Sigmoid colon (tissue), 7 donors: ENCODE results near the gene CACNA1D. TPM values are rescaled to one million over a fixed set of nuclear protein-coding genes. Genes with fewer than 3 reads are reported as not detected.

Experiments used
- DNase-seq: peaks from one replicate; pipeline ENCODE4 v3.0.0-alpha.2; 2019
- H3K27ac ChIP-seq, 4 donors: fragments of 200-600 bp; sonication (generic); one replicate each; pipeline ENCODE4 v1.5.1; 2016 to 2019; ENCODE audit warnings: mild to moderate bottlenecking in 1 of 4
- H3K27me3 ChIP-seq, 3 donors: fragments of 200-600 bp; sonication (generic); one replicate each; pipeline ENCODE4 v1.5.1; 2019; ENCODE audit warnings: mild to moderate bottlenecking in 1 of 3
- H3K36me3 ChIP-seq, 4 donors: fragments of 200-600 bp; sonication (generic); one replicate each; pipeline ENCODE4 v1.5.1; 2016 to 2019
- H3K4me1 ChIP-seq, 4 donors: fragments of 200-600 bp; sonication (generic); one replicate each; pipeline ENCODE4 v1.5.1; 2017 to 2019
- H3K4me3 ChIP-seq, 4 donors: fragments of 200-600 bp; sonication (generic); one replicate each; pipeline ENCODE4 v1.5.1; 2017 to 2019; ENCODE audit warnings: mild to moderate bottlenecking in 2 of 4, moderate library complexity in 1 of 4
- H3K9me3 ChIP-seq, 4 donors: fragments of 200-600 bp in 3 of 4; sonication (generic) in 3 of 4; one replicate each; pipeline versions ENCODE4 v1.5.1 to v1.6.1; 2013 to 2019
- CTCF ChIP-seq, 4 experiments: fragments of 450-650 bp in 3 of 4; fragments of 200-600 bp in 1 of 4; IDR thresholded peaks; one replicate each; pipeline ENCODE4 v1.5.1; 2016 to 2019; ENCODE audit warnings: antibody characterized with exemption in 4 of 4, mild to moderate bottlenecking in 3 of 4, moderate library complexity in 2 of 4
- EP300 ChIP-seq, 4 donors: sonication (generic); formaldehyde crosslinking; IDR thresholded peaks; one replicate each; pipeline ENCODE4 v1.6.1; 2017; ENCODE audit warnings: antibody characterized with exemption in 4 of 4
- POLR2A ChIP-seq, 2 donors: fragments of 450-650 bp; IDR thresholded peaks; one replicate each; pipeline ENCODE4 v1.6.1; 2016; ENCODE audit warnings: antibody characterized with exemption in 2 of 2, mild to moderate bottlenecking in 2 of 2, moderate library complexity in 2 of 2
- POLR2AphosphoS5 ChIP-seq, 4 donors: sonication (generic); formaldehyde crosslinking; IDR thresholded peaks; one replicate each; pipeline ENCODE4 v1.6.1; 2017; ENCODE audit warnings: antibody characterized with exemption in 4 of 4
- WGBS, 2 donors: extraction: QIAGEN DNeasy Blood & Tissue Kit; methylation state at CpG; one replicate each; pipeline ENCODE4 v1.1.7; 2013; 5-methylcytosine and 5-hydroxymethylcytosine counted together
- intact Hi-C: fragments of 100-400 bp; cut with DNase I; formaldehyde crosslinking; loops from one replicate; pipeline ENCODE4 v1.15.1; 2023
- polyA plus RNA-seq, 3 donors: library from polyadenylated mRNA; stranded (reverse); fragments of 200-250 nt; gene quantifications; one replicate each; pipeline ENCODE4 v1.2.3, GENCODE V29; 2013
- total RNA-seq, 4 donors: library from RNA; depleted of rRNA; stranded (reverse); fragments of >200 nt; gene quantifications; one replicate each; pipeline ENCODE4 v1.1.0, GENCODE V29; 2016
- donor health status: healthy with polysubstance abuse.
- donor health status: Bipolar disorder and iron deficiency.
- donor health status: healthy.

The CACNA1D gene
- total and polyA plus RNA-seq, 7 donors = 1.2 to 9.7 (median 4.8) TPM

DNA sequence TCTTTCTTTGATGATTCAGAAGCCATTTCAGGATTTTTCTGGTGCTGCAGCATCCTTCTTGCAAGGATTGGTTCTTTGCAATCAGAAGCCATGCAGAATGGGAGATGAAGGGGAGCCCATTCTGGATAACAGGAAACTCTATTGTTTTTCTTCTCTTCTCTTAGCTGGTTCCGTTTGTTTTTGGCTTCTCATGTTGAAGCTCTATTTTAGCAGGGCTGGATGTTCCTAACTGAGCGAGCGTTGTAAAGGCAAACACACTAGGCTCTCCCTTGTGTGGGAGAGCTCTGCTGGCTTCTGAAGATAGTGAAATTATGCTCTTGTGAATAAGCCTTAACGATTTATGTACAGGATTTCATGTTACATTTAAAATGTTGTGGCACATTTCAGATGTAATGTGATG lies 8.3 kb downstream of the CACNA1D start:
- no peak for DNase-seq
- no peaks in the 10 kb centered on the region for H3K9me3 ChIP-seq
- H3K4me1 ChIP-seq = peaks cover 0 to 23% (median 17%) of the 10 kb centered on the region in 4 donors
- H3K36me3 ChIP-seq = no peaks in the 10 kb centered on the region
- no peak overlapping the region for H3K27ac ChIP-seq
- WGBS, 2 donors = 85% methylated on average over 4 of the region's 4 CpGs
- intact Hi-C loops = loop anchor here (5.0 kb wide), 1 partner anchor 50 kb away; no protein-coding TSS in a partner anchor
- no peaks in the 10 kb centered on the region for H3K27me3 ChIP-seq
- no peak overlapping the region for H3K4me3 ChIP-seq
- TF ChIP-seq EP300 (IDR thresholded peaks at IDR 0.05) (no peak), POLR2AphosphoS5 (IDR thresholded peaks at IDR 0.05) (no peak), POLR2A (IDR thresholded peaks at IDR 0.05) (no peak), CTCF (IDR thresholded peaks at IDR 0.05) (no peak)

- intact Hi-C loops = loop anchor here (5.0 kb wide), 1 partner anchor 49 kb away; no protein-coding TSS in a partner anchor
- Histone ChIP-seq H3K4me1 (peaks cover 0 to 19% (median 13%) of the 10 kb centered on the region in 4 donors), H3K27me3 (no peaks in the 10 kb centered on the region), H3K36me3 (no peaks in the 10 kb centered on the region), H3K27ac (no peak overlapping the region), H3K9me3 (no peaks in the 10 kb centered on the region), H3K4me3 (no peak overlapping the region)
- DNase-seq = no peak
- 70 to 91% methylated on average over 5 of the region's 5 CpGs for WGBS, 2 donors
- no peak for TF ChIP-seq EP300 (IDR thresholded peaks at IDR 0.05)
- TF ChIP-seq CTCF (IDR thresholded peaks at IDR 0.05) = no peak
- TF ChIP-seq POLR2AphosphoS5 (IDR thresholded peaks at IDR 0.05) = no peak
- no peak for TF ChIP-seq POLR2A (IDR thresholded peaks at IDR 0.05)
These were observed 8.8 kb downstream of the CACNA1D start for GRCh38 chr3:53503195-53503594.

- 80 to 82% methylated on average over 4 of the region's 4 CpGs for WGBS, 2 donors
- no peaks in the 10 kb centered on the region for H3K9me3 ChIP-seq
These were observed 11.8 kb downstream of the CACNA1D start for GRCh38 chr3:53506110-53506762.

DNA sequence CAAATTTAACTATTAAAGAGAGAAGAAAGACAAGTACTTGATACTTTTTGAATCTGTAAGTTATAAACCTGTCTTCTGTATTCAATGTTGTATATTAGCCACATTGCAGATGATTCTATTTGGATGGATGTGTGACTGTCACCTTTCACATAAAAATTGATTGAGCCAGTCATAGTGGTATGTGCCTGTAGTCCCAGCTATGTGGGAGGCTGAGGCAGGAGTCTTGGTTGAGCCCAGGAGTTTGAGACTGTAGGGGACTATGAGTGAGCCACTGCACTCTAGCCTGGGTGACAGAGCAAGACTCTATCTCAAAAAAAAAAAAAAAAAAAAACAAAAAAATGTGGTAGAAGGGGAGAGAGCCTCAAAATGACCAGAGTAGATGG lies 12.3 kb downstream of the CACNA1D start:
- Histone ChIP-seq H3K4me1 (no peaks in the 10 kb centered on the region), H3K27me3 (no peaks in the 10 kb centered on the region), H3K9me3 (no peaks in the 10 kb centered on the region), H3K4me3 (no peak overlapping the region), H3K27ac (no peak overlapping the region), H3K36me3 (no peaks in the 10 kb centered on the region)
- TF ChIP-seq CTCF (IDR thresholded peaks at IDR 0.05) (no peak), POLR2A (IDR thresholded peaks at IDR 0.05) (no peak), POLR2AphosphoS5 (IDR thresholded peaks at IDR 0.05) (no peak), EP300 (IDR thresholded peaks at IDR 0.05) (no peak)
- intact Hi-C loops = no loop called here
- no peak for DNase-seq

More at GRCh38 chr3:53506110-53506762, 11.8 kb downstream of the CACNA1D start:
- no peaks in the 10 kb centered on the region for H3K27me3 ChIP-seq
- intact Hi-C loops = no loop called here
- TF ChIP-seq EP300 (IDR thresholded peaks at IDR 0.05) = no peak
- TF ChIP-seq POLR2A (IDR thresholded peaks at IDR 0.05) = no peak
- TF ChIP-seq POLR2AphosphoS5 (IDR thresholded peaks at IDR 0.05) = no peak
- TF ChIP-seq CTCF (IDR thresholded peaks at IDR 0.05) = no peak
- H3K36me3 ChIP-seq = no peaks in the 10 kb centered on the region
- no peak for DNase-seq
- H3K4me3 ChIP-seq = no peak overlapping the region
- no peak overlapping the region for H3K27ac ChIP-seq
- peaks cover 0 to under 1% (median 0%) of the 10 kb centered on the region in 4 donors for H3K4me1 ChIP-seq

DNA sequence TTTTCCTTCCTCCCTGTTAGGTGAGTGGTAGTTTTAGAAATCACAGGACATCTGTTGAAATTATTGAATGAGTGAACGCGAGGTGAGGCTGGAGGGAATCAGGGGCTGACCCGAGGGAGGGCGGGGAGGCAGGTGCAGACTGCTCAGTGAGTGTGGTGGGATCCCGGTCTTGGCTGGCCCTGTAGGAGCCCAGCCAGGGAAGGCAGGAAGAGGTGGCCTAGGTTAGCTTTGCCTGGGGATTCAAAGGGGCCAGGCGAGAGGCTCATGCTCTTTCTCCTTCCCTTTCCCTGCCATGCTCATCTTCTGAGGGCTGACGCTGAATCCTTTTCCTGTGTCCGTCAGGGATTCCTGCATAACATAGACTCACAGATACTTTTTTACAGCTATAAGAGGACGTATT lies 15.1 kb downstream of the CACNA1D start:
- TF ChIP-seq CTCF (IDR thresholded peaks at IDR 0.05) (no peak), EP300 (IDR thresholded peaks at IDR 0.05) (no peak), POLR2AphosphoS5 (IDR thresholded peaks at IDR 0.05) (no peak), POLR2A (IDR thresholded peaks at IDR 0.05) (no peak)
- H3K27me3 ChIP-seq = no peaks in the 10 kb centered on the region
- no peak overlapping the region for H3K4me3 ChIP-seq
- H3K4me1 ChIP-seq = no peaks in the 10 kb centered on the region
- DNase-seq = no peak
- no peak overlapping the region for H3K27ac ChIP-seq
- H3K36me3 ChIP-seq = no peaks in the 10 kb centered on the region
- no peaks in the 10 kb centered on the region for H3K9me3 ChIP-seq
- WGBS, 2 donors = 87 to 88% methylated on average over 9 of the region's 9 CpGs
- intact Hi-C loops = no loop called here
